ENCODE measurements around the gene CLMN.
A peak's percentile ranks its signal among the peaks of the same experiment; 100 is the strongest.
"Not testable (repeated sequence)": the region's sequence is repeated elsewhere in the genome, so short reads cannot be mapped to it uniquely, and the experiment has no call there.

CLMN gene

GRCh38 chr14:95285566-95285965, 34.1 kb downstream of the CLMN start:
- DNase-seq (ENCODE audit: low read depth): no peak

- DNase-seq (ENCODE audit: low read depth): not testable (repeated sequence)
These were observed 35.9 kb downstream of the CLMN start for GRCh38 chr14:95283802-95284201.

GRCh38 chr14:95282986-95283380, 36.7 kb downstream of the CLMN start:
- DNase-seq (ENCODE audit: low read depth): not testable (repeated sequence)

- DNase-seq (ENCODE audit: low read depth): no peak
These were observed 37.2 kb downstream of the CLMN start for GRCh38 chr14:95282354-95282985.

GRCh38 chr14:95281560-95282176, 38.0 kb downstream of the CLMN start:
- no peak for DNase-seq (ENCODE audit: low read depth)

GRCh38 chr14:95275494-95275893, 44.2 kb downstream of the CLMN start:
- no peak for DNase-seq (ENCODE audit: low read depth)

- DNase-seq (ENCODE audit: low read depth): no peak
These were observed 44.8 kb downstream of the CLMN start for GRCh38 chr14:95274874-95275273.

GRCh38 chr14:95274279-95274678, 45.4 kb downstream of the CLMN start:
- DNase-seq (ENCODE audit: low read depth): no peak

GRCh38 chr14:95273001-95273978, 46.4 kb downstream of the CLMN start:
- DNase-seq (ENCODE audit: low read depth): no peak

- DNase-seq (ENCODE audit: low read depth): no peak
These were observed 47.7 kb downstream of the CLMN start for GRCh38 chr14:95272057-95272456.

GRCh38 chr14:95270203-95270602, 49.5 kb downstream of the CLMN start:
- DNase-seq (ENCODE audit: low read depth): no peak

GRCh38 chr14:95269493-95269892, 50.2 kb downstream of the CLMN start:
- DNase-seq (ENCODE audit: low read depth): no peak

GRCh38 chr14:95268350-95268749, 51.4 kb downstream of the CLMN start:
- DNase-seq (ENCODE audit: low read depth): no peak

GRCh38 chr14:95267306-95267705, 52.4 kb downstream of the CLMN start:
- no peak for DNase-seq (ENCODE audit: low read depth)

GRCh38 chr14:95265106-95266094, 54.3 kb downstream of the CLMN start:
- peak; percentile 31 for DNase-seq (ENCODE audit: low read depth)

- no peak for DNase-seq (ENCODE audit: low read depth)
These were observed 55.3 kb downstream of the CLMN start for GRCh38 chr14:95264271-95264973.

GRCh38 chr14:95263527-95264231, 56.0 kb downstream of the CLMN start:
- DNase-seq (ENCODE audit: low read depth): no peak

- DNase-seq (ENCODE audit: low read depth): no peak
These were observed 57.2 kb downstream of the CLMN start for GRCh38 chr14:95262511-95262891.

- DNase-seq (ENCODE audit: low read depth): no peak
These were observed 57.8 kb downstream of the CLMN start for GRCh38 chr14:95261616-95262510.

Data from EH (cell line).